Liver (tissue), 9 donors: ENCODE results near the gene CFAP61. TPM values are rescaled to one million over a fixed set of nuclear protein-coding genes. Genes with fewer than 3 reads are reported as not detected.

Experiments
- DNase-seq: peaks from one replicate; pipeline ENCODE4 v3.0.0-alpha.2; 2017; ENCODE audit warnings: low spot score
- H3K27ac ChIP-seq, 2 donors: one replicate each; pipeline ENCODE4 v1.7.0; 2013; ENCODE audit warnings: inconsistent platforms in 2 of 2, low read length in 2 of 2, control low read depth in 1 of 2, low read depth in 1 of 2, mild to moderate bottlenecking in 1 of 2
- H3K27me3 ChIP-seq, 4 donors: one replicate each; pipeline versions ENCODE4 v1.6.1 to v1.7.0; 2013; ENCODE audit warnings: low read length in 3 of 4, inconsistent platforms in 1 of 4, mild to moderate bottlenecking in 1 of 4, moderate library complexity in 1 of 4; ENCODE audit not compliant: control insufficient read depth in 4 of 4, insufficient read depth in 4 of 4
- H3K36me3 ChIP-seq, 4 donors: one replicate each; pipeline versions ENCODE4 v1.6.1 to v1.7.0; 2013; ENCODE audit warnings: low read length in 3 of 4, mild to moderate bottlenecking in 3 of 4, low read depth in 1 of 4, moderate library complexity in 1 of 4; ENCODE audit not compliant: control insufficient read depth in 4 of 4, insufficient read depth in 3 of 4
- H3K4me1 ChIP-seq, 4 donors: one replicate each; pipeline versions ENCODE4 v1.6.1 to v1.7.0; 2013; ENCODE audit warnings: low read length in 3 of 4, mild to moderate bottlenecking in 3 of 4, moderate library complexity in 1 of 4; ENCODE audit not compliant: control insufficient read depth in 4 of 4, insufficient read depth in 4 of 4
- H3K4me3 ChIP-seq, 3 donors: one replicate each; pipeline versions ENCODE4 v1.6.1 to v1.7.0; 2013; ENCODE audit warnings: low read length in 3 of 3, control low read depth in 1 of 3, low read depth in 1 of 3, mild to moderate bottlenecking in 1 of 3
- H3K9ac ChIP-seq, 2 donors: one replicate each; pipeline ENCODE4 v1.7.0; 2013; ENCODE audit warnings: low read length in 2 of 2, mild to moderate bottlenecking in 2 of 2, moderate library complexity in 2 of 2, control low read depth in 1 of 2, low read depth in 1 of 2
- H3K9me3 ChIP-seq, 4 donors: one replicate each; pipeline versions ENCODE4 v1.6.1 to v1.7.0; 2013; ENCODE audit warnings: low read length in 3 of 4; ENCODE audit not compliant: control insufficient read depth in 4 of 4
- ATF3 ChIP-seq: IDR thresholded peaks from 2 replicates; pipeline ENCODE4 v1.6.1; 2016; ENCODE audit warnings: antibody characterized with exemption
- EGR1 ChIP-seq, 2 donors: IDR thresholded peaks; 2 replicates each; pipeline ENCODE4 v1.6.1; 2016 to 2018; ENCODE audit warnings: antibody characterized with exemption in 2 of 2, low read depth in 2 of 2
- FOXA1 ChIP-seq: IDR thresholded peaks from 2 replicates; pipeline ENCODE4 v1.6.1; 2016; ENCODE audit warnings: antibody characterized with exemption
- FOXA2 ChIP-seq: IDR thresholded peaks from 2 replicates; pipeline ENCODE4 v1.6.1; 2016; ENCODE audit warnings: antibody characterized with exemption
- GABPA ChIP-seq, 2 donors: IDR thresholded peaks in 1 of 2; conservative IDR thresholded peaks in 1 of 2; 2 replicates each; pipeline ENCODE4 v1.6.1; 2016; ENCODE audit warnings: antibody characterized with exemption in 2 of 2, mild to moderate bottlenecking in 1 of 2, moderate library complexity in 1 of 2
- HNF4A ChIP-seq, 2 donors: conservative IDR thresholded peaks; 2 replicates each; pipeline ENCODE4 v1.6.1; 2016; ENCODE audit warnings: antibody characterized with exemption in 2 of 2, mild to moderate bottlenecking in 2 of 2
- HNF4G ChIP-seq: IDR thresholded peaks from 2 replicates; pipeline ENCODE4 v1.6.1; 2016; ENCODE audit warnings: antibody characterized with exemption
- JUND ChIP-seq, 2 donors: IDR thresholded peaks; 2 replicates each; pipeline ENCODE4 v1.6.1; 2016; ENCODE audit warnings: antibody characterized with exemption in 2 of 2
- NR2F2 ChIP-seq: IDR thresholded peaks from 2 replicates; pipeline ENCODE4 v1.6.1; 2016; ENCODE audit warnings: antibody characterized with exemption
- RAD21 ChIP-seq, 2 donors: IDR thresholded peaks; 2 replicates each; pipeline ENCODE4 v1.6.1; 2016; ENCODE audit warnings: antibody characterized with exemption in 2 of 2, mild to moderate bottlenecking in 2 of 2
- RXRA ChIP-seq, 2 donors: IDR thresholded peaks; 2 replicates each; pipeline ENCODE4 v1.6.1; 2017 to 2018; ENCODE audit warnings: antibody characterized with exemption in 2 of 2, mild to moderate bottlenecking in 1 of 2
- SP1 ChIP-seq: IDR thresholded peaks from 2 replicates; pipeline ENCODE4 v1.6.1; 2018; ENCODE audit warnings: antibody characterized with exemption, mild to moderate bottlenecking
- TAF1 ChIP-seq: conservative IDR thresholded peaks from 2 replicates; pipeline ENCODE4 v1.6.1; 2016; ENCODE audit warnings: antibody characterized with exemption, mild to moderate bottlenecking
- YY1 ChIP-seq: IDR thresholded peaks from 2 replicates; pipeline ENCODE4 v1.6.1; 2016; ENCODE audit warnings: antibody characterized with exemption, mild to moderate bottlenecking
- WGBS: extraction: QIAGEN DNeasy Blood & Tissue Kit; methylation state at CpG from one replicate; pipeline ENCODE4 v1.1.7; 2013; 5-methylcytosine and 5-hydroxymethylcytosine counted together
- polyA plus RNA-seq, 2 donors: library from polyadenylated mRNA; stranded (reverse) in 1 of 2; unstranded in 1 of 2; fragments of 200-250 nt in 1 of 2; fragments of >200 nt in 1 of 2; fragmentation: Nextera tagmentation in 1 of 2; extraction: Ambion mirVana in 1 of 2; gene quantifications; one replicate each; pipeline versions ENCODE4 v1.2.1 to v1.2.3, GENCODE V29; 2013 to 2015
- total RNA-seq, 2 donors: library from RNA; depleted of rRNA; stranded (reverse); fragments of >200 nt; gene quantifications; one replicate each; pipeline ENCODE4 v1.2.3, GENCODE V29; 2014
- TF ChIP-seq, protein P1 (sequence below): IDR thresholded peaks from 2 replicates; pipeline ENCODE4 v1.6.1; 2016; ENCODE audit warnings: antibody characterized with exemption, mild to moderate bottlenecking
- TF ChIP-seq, protein P2 (sequence below): IDR thresholded peaks from 2 replicates; pipeline ENCODE4 v1.6.1; 2016; ENCODE audit warnings: antibody characterized with exemption
- TF ChIP-seq, protein P3 (sequence below): fragments of 150-350 bp; IDR thresholded peaks from 2 replicates; pipeline ENCODE4 v1.5.1; 2017; ENCODE audit warnings: improper control_type of control experiment, low read depth, low read length; ENCODE audit not compliant: missing input control
- TF ChIP-seq, protein P4 (sequence below): IDR thresholded peaks from 2 replicates; pipeline ENCODE4 v1.6.1; 2016; ENCODE audit warnings: antibody characterized with exemption
- donor health status: healthy.
- donor health status: healthy.
- donor health status: healthy.
- donor health status: healthy.
- donor health status: healthy.

The CFAP61 gene
- total and polyA plus RNA-seq, 4 donors = 0.05 TPM; not detected in 3

- no peak for DNase-seq
- H3K4me3 ChIP-seq = no peak overlapping the region
- H3K4me1 ChIP-seq = no peaks in the 10 kb centered on the region
- H3K27ac ChIP-seq = no peak overlapping the region
- H3K27me3 ChIP-seq = no peaks in the 10 kb centered on the region
- WGBS = 95% methylated on average over 1 of the region's 1 CpG
- TF ChIP-seq EGR1 (IDR thresholded peaks at IDR 0.05; ENCODE audit: low read depth in 2 of 2) (no peak), YY1 (no peak), GABPA (IDR thresholded peaks at IDR 0.05 in 1 of 2, conservative IDR thresholded peaks at IDR 0.05 in 1 of 2) (no peak), RXRA (IDR thresholded peaks at IDR 0.05) (no peak), RAD21 (IDR thresholded peaks at IDR 0.05) (no peak), FOXA2 (no peak), FOXA1 (no peak), SP1 (no peak), HNF4A (conservative IDR thresholded peaks at IDR 0.05) (no peak), TAF1 (no peak), HNF4G (no peak), ATF3 (no peak), JUND (IDR thresholded peaks at IDR 0.05) (no peak), NR2F2 (no peak)
- TF ChIP-seq, protein P1, sequence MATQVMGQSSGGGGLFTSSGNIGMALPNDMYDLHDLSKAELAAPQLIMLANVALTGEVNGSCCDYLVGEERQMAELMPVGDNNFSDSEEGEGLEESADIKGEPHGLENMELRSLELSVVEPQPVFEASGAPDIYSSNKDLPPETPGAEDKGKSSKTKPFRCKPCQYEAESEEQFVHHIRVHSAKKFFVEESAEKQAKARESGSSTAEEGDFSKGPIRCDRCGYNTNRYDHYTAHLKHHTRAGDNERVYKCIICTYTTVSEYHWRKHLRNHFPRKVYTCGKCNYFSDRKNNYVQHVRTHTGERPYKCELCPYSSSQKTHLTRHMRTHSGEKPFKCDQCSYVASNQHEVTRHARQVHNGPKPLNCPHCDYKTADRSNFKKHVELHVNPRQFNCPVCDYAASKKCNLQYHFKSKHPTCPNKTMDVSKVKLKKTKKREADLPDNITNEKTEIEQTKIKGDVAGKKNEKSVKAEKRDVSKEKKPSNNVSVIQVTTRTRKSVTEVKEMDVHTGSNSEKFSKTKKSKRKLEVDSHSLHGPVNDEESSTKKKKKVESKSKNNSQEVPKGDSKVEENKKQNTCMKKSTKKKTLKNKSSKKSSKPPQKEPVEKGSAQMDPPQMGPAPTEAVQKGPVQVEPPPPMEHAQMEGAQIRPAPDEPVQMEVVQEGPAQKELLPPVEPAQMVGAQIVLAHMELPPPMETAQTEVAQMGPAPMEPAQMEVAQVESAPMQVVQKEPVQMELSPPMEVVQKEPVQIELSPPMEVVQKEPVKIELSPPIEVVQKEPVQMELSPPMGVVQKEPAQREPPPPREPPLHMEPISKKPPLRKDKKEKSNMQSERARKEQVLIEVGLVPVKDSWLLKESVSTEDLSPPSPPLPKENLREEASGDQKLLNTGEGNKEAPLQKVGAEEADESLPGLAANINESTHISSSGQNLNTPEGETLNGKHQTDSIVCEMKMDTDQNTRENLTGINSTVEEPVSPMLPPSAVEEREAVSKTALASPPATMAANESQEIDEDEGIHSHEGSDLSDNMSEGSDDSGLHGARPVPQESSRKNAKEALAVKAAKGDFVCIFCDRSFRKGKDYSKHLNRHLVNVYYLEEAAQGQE = no peak
- TF ChIP-seq, protein P2, sequence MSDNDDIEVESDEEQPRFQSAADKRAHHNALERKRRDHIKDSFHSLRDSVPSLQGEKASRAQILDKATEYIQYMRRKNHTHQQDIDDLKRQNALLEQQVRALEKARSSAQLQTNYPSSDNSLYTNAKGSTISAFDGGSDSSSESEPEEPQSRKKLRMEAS = no peak
- TF ChIP-seq, protein P3, sequence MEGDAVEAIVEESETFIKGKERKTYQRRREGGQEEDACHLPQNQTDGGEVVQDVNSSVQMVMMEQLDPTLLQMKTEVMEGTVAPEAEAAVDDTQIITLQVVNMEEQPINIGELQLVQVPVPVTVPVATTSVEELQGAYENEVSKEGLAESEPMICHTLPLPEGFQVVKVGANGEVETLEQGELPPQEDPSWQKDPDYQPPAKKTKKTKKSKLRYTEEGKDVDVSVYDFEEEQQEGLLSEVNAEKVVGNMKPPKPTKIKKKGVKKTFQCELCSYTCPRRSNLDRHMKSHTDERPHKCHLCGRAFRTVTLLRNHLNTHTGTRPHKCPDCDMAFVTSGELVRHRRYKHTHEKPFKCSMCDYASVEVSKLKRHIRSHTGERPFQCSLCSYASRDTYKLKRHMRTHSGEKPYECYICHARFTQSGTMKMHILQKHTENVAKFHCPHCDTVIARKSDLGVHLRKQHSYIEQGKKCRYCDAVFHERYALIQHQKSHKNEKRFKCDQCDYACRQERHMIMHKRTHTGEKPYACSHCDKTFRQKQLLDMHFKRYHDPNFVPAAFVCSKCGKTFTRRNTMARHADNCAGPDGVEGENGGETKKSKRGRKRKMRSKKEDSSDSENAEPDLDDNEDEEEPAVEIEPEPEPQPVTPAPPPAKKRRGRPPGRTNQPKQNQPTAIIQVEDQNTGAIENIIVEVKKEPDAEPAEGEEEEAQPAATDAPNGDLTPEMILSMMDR = no peak
- TF ChIP-seq, protein P4, sequence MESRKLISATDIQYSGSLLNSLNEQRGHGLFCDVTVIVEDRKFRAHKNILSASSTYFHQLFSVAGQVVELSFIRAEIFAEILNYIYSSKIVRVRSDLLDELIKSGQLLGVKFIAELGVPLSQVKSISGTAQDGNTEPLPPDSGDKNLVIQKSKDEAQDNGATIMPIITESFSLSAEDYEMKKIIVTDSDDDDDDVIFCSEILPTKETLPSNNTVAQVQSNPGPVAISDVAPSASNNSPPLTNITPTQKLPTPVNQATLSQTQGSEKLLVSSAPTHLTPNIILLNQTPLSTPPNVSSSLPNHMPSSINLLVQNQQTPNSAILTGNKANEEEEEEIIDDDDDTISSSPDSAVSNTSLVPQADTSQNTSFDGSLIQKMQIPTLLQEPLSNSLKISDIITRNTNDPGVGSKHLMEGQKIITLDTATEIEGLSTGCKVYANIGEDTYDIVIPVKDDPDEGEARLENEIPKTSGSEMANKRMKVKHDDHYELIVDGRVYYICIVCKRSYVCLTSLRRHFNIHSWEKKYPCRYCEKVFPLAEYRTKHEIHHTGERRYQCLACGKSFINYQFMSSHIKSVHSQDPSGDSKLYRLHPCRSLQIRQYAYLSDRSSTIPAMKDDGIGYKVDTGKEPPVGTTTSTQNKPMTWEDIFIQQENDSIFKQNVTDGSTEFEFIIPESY = no peak
- H3K9ac ChIP-seq = no peak overlapping the region
- no peaks in the 10 kb centered on the region for H3K36me3 ChIP-seq
- H3K9me3 ChIP-seq = no peaks in the 10 kb centered on the region
Observed at GRCh38 chr20:20273286-20273685, 221.0 kb downstream of the CFAP61 start.
